ENCODE results near the gene TXNL4B.

The TXNL4B gene

GRCh38 chr16:72093448-72094265, at the start of gene TXNL4B, which contains the start of gene DHX38:
Gene TXNL4B, minus strand, starts transcription at chr16:72093620. Its CDS starts 2,871 bp downstream, at chr16:72090749.
Gene DHX38, plus strand, starts transcription at chr16:72093847. Its CDS starts 2,311 bp downstream, at chr16:72096158.
- peak; percentile 98 for DNase-seq (ENCODE audit: low read depth in 2 of 2)

- no peak for DNase-seq (ENCODE audit: low read depth in 2 of 2)
These were observed 49.1 kb upstream of the TXNL4B start for GRCh38 chr16:72142476-72142875.

GRCh38 chr16:72139908-72140307, 46.5 kb upstream of the TXNL4B start:
- no peak for DNase-seq (ENCODE audit: low read depth in 2 of 2)

- DNase-seq (ENCODE audit: low read depth in 2 of 2) = no peak
These were observed 44.7 kb upstream of the TXNL4B start for GRCh38 chr16:72138064-72138572.

- no peak for DNase-seq (ENCODE audit: low read depth in 2 of 2)
These were observed 44.1 kb upstream of the TXNL4B start for GRCh38 chr16:72137380-72138063.

GRCh38 chr16:72134507-72134906, 41.1 kb upstream of the TXNL4B start:
- no peak for DNase-seq (ENCODE audit: low read depth in 2 of 2)

DNA sequence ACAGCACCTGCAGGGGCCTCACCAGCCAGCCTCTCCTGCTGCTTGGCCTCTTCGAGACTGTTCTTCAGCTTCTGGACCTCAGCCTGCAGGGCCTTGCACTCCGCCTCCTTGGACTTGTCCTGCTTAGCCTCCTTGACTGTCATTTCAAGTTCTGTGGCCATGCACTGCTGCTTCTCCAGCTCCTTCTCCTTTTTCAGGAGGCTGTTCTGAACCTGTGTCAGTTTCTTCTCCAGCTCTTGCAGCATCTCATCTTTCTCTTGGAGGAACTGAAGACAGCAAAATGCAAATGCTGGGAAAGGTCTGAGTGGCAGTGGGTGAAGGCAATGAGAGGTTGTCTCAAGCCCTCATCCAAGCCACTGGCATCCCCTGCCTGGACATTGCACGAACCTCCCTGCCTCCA, 39.3 kb upstream of the TXNL4B start:
- DNase-seq (ENCODE audit: low read depth in 2 of 2) = no peak

DNA sequence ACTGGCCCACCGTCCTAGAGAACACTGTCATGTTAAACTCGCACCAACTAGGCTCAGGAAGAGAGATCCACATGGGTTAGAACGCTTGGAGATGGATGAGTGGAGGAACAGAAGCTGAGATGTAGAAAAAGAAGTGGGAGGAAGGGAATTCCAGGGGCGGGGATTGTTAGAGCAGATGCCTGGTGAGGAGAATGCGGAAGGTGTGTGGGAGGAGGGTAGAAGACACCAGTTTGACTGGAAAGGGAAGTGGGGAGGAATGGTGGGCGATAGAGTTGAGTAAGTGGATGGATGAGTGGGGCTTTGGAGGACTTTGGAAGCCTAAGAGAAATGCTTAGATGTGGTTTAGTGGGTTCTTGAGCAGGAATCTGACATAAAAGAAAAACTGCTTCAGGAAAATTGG, 37.6 kb upstream of the TXNL4B start:
- DNase-seq (ENCODE audit: low read depth in 2 of 2) = no peak

- no peak for DNase-seq (ENCODE audit: low read depth in 2 of 2)
These were observed 36.7 kb upstream of the TXNL4B start for GRCh38 chr16:72129976-72130656.

GRCh38 chr16:72128701-72129100, 35.3 kb upstream of the TXNL4B start:
- DNase-seq (ENCODE audit: low read depth in 2 of 2) = no peak

GRCh38 chr16:72126429-72126765, 33.0 kb upstream of the TXNL4B start:
- DNase-seq (ENCODE audit: low read depth in 2 of 2) = no peak

- DNase-seq (ENCODE audit: low read depth in 2 of 2) = no peak
These were observed 32.4 kb upstream of the TXNL4B start for GRCh38 chr16:72125635-72126428.

DNA sequence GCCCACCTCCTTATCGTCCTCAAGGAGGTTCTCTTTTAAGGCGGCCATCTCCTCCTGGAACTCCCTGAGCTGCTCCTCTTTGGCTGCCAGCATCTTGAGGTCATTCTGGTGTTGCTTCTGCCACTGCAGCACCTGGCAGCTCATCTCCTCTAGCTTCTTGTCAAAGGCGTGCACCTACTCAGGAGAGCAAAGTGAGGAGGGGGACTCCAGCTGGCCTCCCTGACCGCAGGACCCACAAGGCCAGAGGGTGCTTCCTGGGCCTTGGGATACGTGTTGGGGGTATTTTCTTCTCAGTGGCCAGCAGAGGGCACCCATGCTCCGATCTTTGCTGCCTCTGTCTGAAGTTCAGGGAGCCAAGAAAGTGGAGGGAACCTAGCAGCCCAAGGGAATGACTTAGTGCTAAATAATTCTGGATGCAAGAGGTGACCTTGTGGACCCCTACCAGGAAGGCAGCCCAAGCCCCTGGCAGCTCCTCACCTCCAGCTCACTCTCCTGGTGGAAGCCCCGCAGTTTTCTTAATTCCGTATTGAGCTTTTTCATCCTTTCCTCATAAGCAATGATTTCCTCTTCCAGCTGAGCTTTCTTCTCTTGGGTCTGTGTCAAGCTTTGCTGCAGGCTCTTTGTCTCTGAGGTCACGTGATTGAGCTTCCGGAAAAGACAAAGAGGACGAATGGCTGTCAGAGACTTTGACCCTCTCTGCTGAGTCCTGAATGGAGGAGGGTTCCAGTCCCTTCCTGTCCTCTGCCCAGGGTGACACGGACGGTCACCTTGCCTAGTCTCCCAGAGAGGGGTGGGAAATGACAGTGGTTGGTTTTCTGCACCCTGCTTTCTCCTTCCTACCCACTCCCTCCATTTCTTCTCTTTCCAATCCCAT, 31.6 kb upstream of the TXNL4B start:
- DNase-seq (ENCODE audit: low read depth in 2 of 2) = peak; percentile 38 to 40

DNA sequence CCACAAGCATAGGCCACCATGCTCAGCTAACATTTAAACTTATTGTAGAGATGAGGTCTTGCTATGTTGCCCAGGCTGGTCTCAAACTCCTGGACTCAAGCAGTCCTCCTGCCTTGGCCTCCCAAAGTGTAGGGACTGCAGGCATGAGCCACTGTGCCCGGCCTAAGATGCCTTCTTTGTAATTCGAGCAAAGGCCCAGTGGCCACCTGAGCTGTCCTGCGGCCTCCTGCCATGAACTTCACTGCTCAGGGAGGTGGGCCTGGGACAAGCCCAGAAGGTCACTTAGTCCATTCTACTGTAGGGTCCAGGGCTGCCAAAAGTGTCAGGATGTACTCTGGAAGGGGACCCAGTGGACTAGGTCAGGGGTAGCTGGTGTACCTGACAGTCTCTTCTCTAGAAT, 30.7 kb upstream of the TXNL4B start:
- DNase-seq (ENCODE audit: low read depth in 2 of 2) = no peak

DNA sequence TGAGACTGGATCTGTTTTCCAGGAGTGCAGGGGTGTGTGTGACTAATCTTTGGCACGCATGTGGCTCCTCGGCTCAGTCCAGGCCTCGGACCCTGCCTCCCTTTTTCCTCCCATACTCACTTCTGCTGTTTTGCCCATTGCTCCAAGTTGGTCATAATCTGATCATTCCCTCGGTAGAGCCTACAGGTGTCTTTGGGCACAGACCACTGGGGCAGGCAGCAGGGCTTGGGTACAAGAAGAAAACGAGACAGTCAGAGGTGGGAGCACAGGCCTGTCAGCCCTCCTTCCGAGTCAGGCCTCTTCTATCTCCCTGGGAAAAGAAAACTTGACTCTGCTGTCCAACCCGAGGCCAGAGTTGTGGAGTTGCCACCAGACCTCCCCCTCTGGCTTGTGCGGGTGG, 30.0 kb upstream of the TXNL4B start:
- no peak for DNase-seq (ENCODE audit: low read depth in 2 of 2)

DNA sequence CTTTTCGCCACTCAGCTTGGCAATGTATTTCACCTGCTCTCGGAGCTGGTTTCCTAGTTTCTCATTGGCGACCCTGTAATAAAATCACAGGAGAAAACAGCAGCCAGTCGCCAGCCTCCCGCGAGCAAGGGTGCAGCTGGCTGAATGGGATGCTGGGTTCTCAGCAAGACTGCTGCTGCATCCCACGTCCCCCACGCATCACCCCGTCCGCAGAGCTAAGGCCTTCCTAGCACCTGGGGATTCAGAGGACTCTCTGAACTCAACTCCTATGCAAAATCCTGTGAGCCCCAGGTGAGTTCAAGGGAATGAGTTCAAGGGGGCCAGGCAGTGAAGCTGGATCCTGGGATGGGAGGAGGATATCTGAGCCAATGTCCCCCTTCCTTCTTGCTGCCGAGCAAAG, 29.5 kb upstream of the TXNL4B start:
- DNase-seq (ENCODE audit: low read depth in 2 of 2) = no peak

GRCh38 chr16:72122308-72122707, 28.9 kb upstream of the TXNL4B start:
- no peak for DNase-seq (ENCODE audit: low read depth in 2 of 2)

GRCh38 chr16:72120026-72120425, 26.6 kb upstream of the TXNL4B start:
- no peak for DNase-seq (ENCODE audit: low read depth in 2 of 2)

DNA sequence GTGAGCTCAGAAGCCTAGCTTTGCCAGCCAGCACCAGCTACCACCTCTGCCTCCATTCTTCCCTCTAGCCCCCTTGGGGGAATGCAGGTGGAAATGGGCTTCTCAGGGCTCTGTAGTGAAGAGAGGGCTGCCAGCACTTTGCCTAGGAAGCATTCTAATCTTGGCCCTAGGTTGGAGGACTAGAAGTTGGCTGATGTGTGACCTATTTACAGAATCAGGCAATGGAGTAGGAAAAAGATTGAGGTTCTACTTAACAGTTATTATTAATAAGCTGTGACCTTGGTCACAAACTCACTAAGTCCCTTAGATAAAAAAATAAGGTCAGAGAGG, 20.2 kb upstream of the TXNL4B start:
- DNase-seq (ENCODE audit: low read depth in 2 of 2) = no peak

GRCh38 chr16:72112906-72113615, 19.6 kb upstream of the TXNL4B start:
- no peak for DNase-seq (ENCODE audit: low read depth in 2 of 2)

All from fibroblast of skin of left quadriceps (primary cell).